HL-60 (cell line): Measurements from ENCODE around the gene PALM3.

ENCODE experiments used
- DNase-seq, 2 experiments: peaks; one replicate each; pipeline ENCODE4 v3.0.0-alpha.2; 2010 to 2020; ENCODE audit warnings: low read depth in 1 of 2, low spot score in 1 of 2
- H3K27ac ChIP-seq: fragments of 250-450 bp; sonication (Bioruptor Pico); replicated peaks from 2 replicates; pipeline ENCODE4 v1.5.1; 2020; ENCODE audit warnings: mild to moderate bottlenecking, moderate library complexity
- H3K27me3 ChIP-seq: fragments of 250-450 bp; sonication (Bioruptor Pico); 2 replicates; pipeline ENCODE4 v1.5.1; 2021; ENCODE audit warnings: mild to moderate bottlenecking, moderate library complexity; ENCODE audit not compliant: insufficient read depth, poor library complexity, severe bottlenecking
- H3K4me3 ChIP-seq: replicated peaks from 2 replicates; pipeline ENCODE4 v1.5.1; 2011; ENCODE audit warnings: mild to moderate bottlenecking, control low read depth, low read length; ENCODE audit not compliant: insufficient read depth
- CTCF ChIP-seq: IDR thresholded peaks from one replicate; pipeline ENCODE4 v1.5.1; 2011; ENCODE audit warnings: low read length, control low read depth, inconsistent platforms; ENCODE audit not compliant: insufficient read depth
- GABPA ChIP-seq: IDR thresholded peaks from 2 replicates; pipeline ENCODE4 v1.6.1; 2012; ENCODE audit warnings: low read depth
- POLR2AphosphoS5 ChIP-seq: IDR thresholded peaks from 2 replicates; pipeline ENCODE4 v1.6.1; 2012; ENCODE audit warnings: low read depth
- REST ChIP-seq: IDR thresholded peaks from 2 replicates; pipeline ENCODE4 v1.6.1; 2012; ENCODE audit warnings: low read depth; ENCODE audit not compliant: insufficient replicate concordance
- SPI1 ChIP-seq: IDR thresholded peaks from 2 replicates; pipeline ENCODE4 v1.6.1; 2012; ENCODE audit warnings: low read depth, mild to moderate bottlenecking, borderline replicate concordance

Gene PALM3

GRCh38 chr19:14072535-14073260, 10.8 kb upstream of the PALM3 start, which contains the start of gene MISP3:
Gene MISP3, plus strand, starts transcription at chr19:14072786. Its CDS starts 524 bp downstream, at chr19:14073310.
- peaks cover 2% of the 10 kb centered on the region for H3K27me3 ChIP-seq
- no peak for DNase-seq
- no peak for TF ChIP-seq POLR2AphosphoS5
- no peak for TF ChIP-seq CTCF
- no peak for TF ChIP-seq REST
- TF ChIP-seq SPI1: no peak
- TF ChIP-seq GABPA: no peak
- peak within 1 kb of the TSS; percentile 43 for H3K4me3 ChIP-seq
- H3K27ac ChIP-seq: peak within 1 kb of the TSS; percentile 31

- Histone ChIP-seq H3K27ac (no peak overlapping the region), H3K27me3 (peaks cover 2% of the 10 kb centered on the region), H3K4me3 (no peak overlapping the region)
- DNase-seq: no peak
- TF ChIP-seq SPI1: no peak
- no peak for TF ChIP-seq POLR2AphosphoS5
- TF ChIP-seq GABPA: no peak
- TF ChIP-seq REST: no peak
- TF ChIP-seq CTCF: no peak
These were observed 8.6 kb upstream of the PALM3 start for GRCh38 chr19:14070268-14071050.

- Histone ChIP-seq H3K4me3 (no peak overlapping the region), H3K27me3 (peaks cover 2% of the 10 kb centered on the region), H3K27ac (no peak overlapping the region)
- no peak for DNase-seq
- TF ChIP-seq REST (no peak), POLR2AphosphoS5 (no peak), SPI1 (no peak), CTCF (no peak), GABPA (no peak)
These were observed 4.3 kb upstream of the PALM3 start for GRCh38 chr19:14066134-14066533.
